HepG2 (cell line): Measurements from ENCODE around the gene PPIG. TPM values are rescaled to one million over a fixed set of nuclear protein-coding genes. Genes with fewer than 3 reads are reported as not detected.
A peak's percentile ranks its signal among the peaks of the same experiment; 100 is the strongest.

Experiments
- ASH2L ChIP-seq: fragments of 300-600, 200-600 bp; sonication (generic); IDR thresholded peaks from 2 replicates; pipeline ENCODE4 v1.7.0; 2017; ENCODE audit warnings: low read depth, mild to moderate bottlenecking, moderate library complexity, mixed read lengths, low read length; ENCODE audit not compliant: insufficient read length
- BCLAF1 ChIP-seq: fragments of 450-650 bp; IDR thresholded peaks from 2 replicates; pipeline ENCODE4 v1.6.1; 2017; ENCODE audit warnings: mild to moderate bottlenecking
- ETV5 ChIP-seq: IDR thresholded peaks from 2 replicates; pipeline ENCODE4 v1.6.1; 2018; ENCODE audit warnings: missing biosample characterization, missing genetic modification reagents, inconsistent platforms, borderline replicate concordance
- GATA4 ChIP-seq: sonication (generic); IDR thresholded peaks from 2 replicates; pipeline ENCODE4 v1.6.1; 2016; ENCODE audit warnings: antibody characterized with exemption, low read depth, borderline replicate concordance
- GRHL1 ChIP-seq: sonication (generic); formaldehyde crosslinking; conservative IDR thresholded peaks from 2 replicates; pipeline ENCODE4 v1.8.0; 2022; ENCODE audit warnings: missing genetic modification reagents
- HOMEZ ChIP-seq: IDR thresholded peaks from 2 replicates; pipeline ENCODE4 v1.6.1; 2016; ENCODE audit warnings: low read depth
- NR2F1 ChIP-seq, 2 experiments: fragments of 450-650 bp in 1 of 2; formaldehyde crosslinking in 1 of 2; IDR thresholded peaks; 2 replicates each; pipeline versions ENCODE4 v1.5.0 to v1.6.1; 2016 to 2020; ENCODE audit warnings: mild to moderate bottlenecking in 1 of 2, missing compliant biosample characterization in 1 of 2, missing genetic modification reagents in 1 of 2, moderate library complexity in 1 of 2
- NR2F6 ChIP-seq, 2 experiments: IDR thresholded peaks; 2 replicates each; pipeline ENCODE4 v1.6.1; 2016; ENCODE audit warnings: antibody characterized with exemption in 1 of 2, mild to moderate bottlenecking in 1 of 2
- PHF5A ChIP-seq: IDR thresholded peaks from one replicate; pipeline ENCODE4 v1.6.1; 2018; ENCODE audit warnings: low read depth, missing genetic modification reagents; ENCODE audit not compliant: unreplicated experiment
- RFXAP ChIP-seq: sonication (generic); formaldehyde crosslinking; IDR thresholded peaks from 2 replicates; pipeline ENCODE4 v1.4.0; 2020; ENCODE audit warnings: missing genetic modification reagents, borderline replicate concordance
- SRSF1 ChIP-seq: fragments of 200-400 bp; formaldehyde crosslinking; optimal IDR thresholded peaks from 2 replicates; pipeline ENCODE3; 2017; ENCODE audit warnings: mild to moderate bottlenecking, low read depth, low read length, moderate library complexity
- SRSF9 ChIP-seq: fragments of 200-400 bp; formaldehyde crosslinking; IDR thresholded peaks from 2 replicates; pipeline ENCODE4 v1.6.1; 2018; ENCODE audit warnings: borderline replicate concordance, mild to moderate bottlenecking, low read depth, low read length; ENCODE audit not compliant: insufficient read depth, poor library complexity, severe bottlenecking
- ZBTB38 ChIP-seq: sonication (generic); formaldehyde crosslinking; IDR thresholded peaks from 2 replicates; pipeline ENCODE4 v1.5.1; 2020; ENCODE audit warnings: mild to moderate bottlenecking, missing genetic modification reagents
- ZBTB7B ChIP-seq: sonication (generic); formaldehyde crosslinking; IDR thresholded peaks from 2 replicates; pipeline ENCODE4 v1.4.0; 2020; ENCODE audit warnings: missing genetic modification reagents
- ZFP1 ChIP-seq: IDR thresholded peaks from 2 replicates; pipeline ENCODE4 v1.6.1; 2016
- ZFYVE20 ChIP-seq: sonication (generic); formaldehyde crosslinking; IDR thresholded peaks from 2 replicates; pipeline ENCODE4 v1.8.0; 2023; ENCODE audit warnings: low read depth, mild to moderate bottlenecking, moderate library complexity, missing genetic modification reagents, borderline replicate concordance
- ZNF20 ChIP-seq: sonication (generic); formaldehyde crosslinking; IDR thresholded peaks from 2 replicates; pipeline ENCODE4 v1.4.0; 2020; ENCODE audit warnings: mild to moderate bottlenecking, moderate library complexity, missing genetic modification reagents
- ZNF232 ChIP-seq: sonication (generic); formaldehyde crosslinking; IDR thresholded peaks from 2 replicates; pipeline ENCODE4 v1.4.0; 2020; ENCODE audit warnings: missing genetic modification reagents, borderline replicate concordance
- ZNF317 ChIP-seq: sonication (generic); formaldehyde crosslinking; IDR thresholded peaks from 2 replicates; pipeline ENCODE4 v1.5.0; 2020; ENCODE audit warnings: mild to moderate bottlenecking, missing genetic modification reagents
- ZNF331 ChIP-seq: sonication (generic); formaldehyde crosslinking; IDR thresholded peaks from 2 replicates; pipeline ENCODE4 v1.4.0; 2020; ENCODE audit warnings: missing genetic modification reagents
- ZNF414 ChIP-seq: sonication (generic); formaldehyde crosslinking; IDR thresholded peaks from 2 replicates; pipeline ENCODE4 v1.5.0; 2020; ENCODE audit warnings: missing genetic modification reagents
- ZNF761 ChIP-seq: sonication (generic); formaldehyde crosslinking; conservative IDR thresholded peaks from 2 replicates; pipeline ENCODE4 v1.4.0; 2020; ENCODE audit warnings: mild to moderate bottlenecking, missing genetic modification reagents
- ZSCAN25 ChIP-seq: sonication (generic); formaldehyde crosslinking; IDR thresholded peaks from 2 replicates; pipeline ENCODE4 v1.8.0; 2022; ENCODE audit warnings: mild to moderate bottlenecking, missing genetic modification reagents
- polyA plus RNA-seq, 8 experiments: library from polyadenylated mRNA; depleted of rRNA in 3 of 8; stranded (reverse) in 7 of 8; unstranded in 1 of 8; fragments of >200 nt; fragmentation: Illumina TruSeq in 4 of 8; extraction: Trizol in 4 of 8; gene quantifications; 2 replicates each; pipeline versions ENCODE4 v1.2.1 to v1.2.3, GENCODE V29; 2011 to 2016; ENCODE audit warnings: low read depth in 4 of 8, missing spikeins in 1 of 8, mixed read lengths in 1 of 8; ENCODE audit not compliant: insufficient read depth in 1 of 8
- total RNA-seq, 5 experiments: library from RNA; depleted of rRNA; stranded (reverse); fragments of >200 nt; fragmentation: Illumina TruSeq; extraction: Trizol; gene quantifications; 2 replicates each; pipeline ENCODE4 v1.2.3, GENCODE V29; 2016; ENCODE audit warnings: low read depth in 1 of 5

Gene PPIG
- total and polyA plus RNA-seq, 2 of the 13 experiments (the other 11 are each of a cell fraction or from before 2014, with no cell fraction given), result 31.3 to 81.0 TPM

- TF ChIP-seq BCLAF1, result no peak
- TF ChIP-seq ZNF761 (CRISPR knock-in tag), result no peak
- peak; percentile 56; the same call in 1 of the 2 replicates for TF ChIP-seq GATA4
- peak; percentile 90; the same call in 1 of the 2 replicates for TF ChIP-seq ZFP1 (CRISPR knock-in tag)
- peak; percentile 40; the same call in 1 of the 2 replicates for TF ChIP-seq ZSCAN25 (CRISPR knock-in tag)
- TF ChIP-seq ZBTB7B, result peak; percentile 79; the same call in 1 of the 2 replicates
- TF ChIP-seq ZNF317 (CRISPR knock-in tag), result no peak
- peak; percentile 100 for TF ChIP-seq NR2F1 (CRISPR knock-in tag; IDR thresholded peaks at IDR 0.05)
- no peak for TF ChIP-seq ZNF20 (CRISPR knock-in tag)
- TF ChIP-seq NR2F6 (IDR thresholded peaks at IDR 0.05), result peak; percentile 100
- TF ChIP-seq NR2F6 (CRISPR knock-in tag; IDR thresholded peaks at IDR 0.05), result peak; percentile 100
- peak; percentile 90 for TF ChIP-seq ETV5
- no peak for TF ChIP-seq SRSF9
- TF ChIP-seq ZBTB38 (CRISPR knock-in tag), result peak; percentile 81
- TF ChIP-seq ZNF232, result no peak
- TF ChIP-seq PHF5A (CRISPR knock-in tag), result peak; percentile 97
- TF ChIP-seq ZFYVE20 (CRISPR knock-in tag), result no peak
- no peak for TF ChIP-seq SRSF1
- TF ChIP-seq ASH2L, result peak; percentile 95
- peak; percentile 93 for TF ChIP-seq ZNF331 (CRISPR knock-in tag)
- TF ChIP-seq RFXAP (CRISPR knock-in tag), result peak; percentile 64; the same call in 1 of the 2 replicates
- TF ChIP-seq ZNF414, result peak; percentile 47; the same call in 1 of the 2 replicates
- TF ChIP-seq HOMEZ, result peak; percentile 100
- TF ChIP-seq GRHL1 (CRISPR knock-in tag), result no peak
Observed at GRCh38 chr2:169573160-169573973, 10.8 kb upstream of the PPIG start, which contains the start of gene FASTKD1 (continued).
